Stimulated activated CD8-positive, alpha-beta memory T cell treated with anti-CD3 and anti-CD28 coated beads, Interleukin-7, amount 100 ng/mL, for 48 hours (primary cell): ENCODE data around the gene ASCC3.
"Not testable (repeated sequence)": the region's sequence is repeated elsewhere in the genome, so short reads cannot be mapped to it uniquely, and the experiment has no call there.

ENCODE experiments used
- DNase-seq, 2 donors: peaks; one replicate each; pipeline ENCODE4 v3.0.0-alpha.2; 2020; ENCODE audit warnings: low read depth in 1 of 2; ENCODE audit errors: extremely low read depth in 1 of 2

The ASCC3 gene

DNA sequence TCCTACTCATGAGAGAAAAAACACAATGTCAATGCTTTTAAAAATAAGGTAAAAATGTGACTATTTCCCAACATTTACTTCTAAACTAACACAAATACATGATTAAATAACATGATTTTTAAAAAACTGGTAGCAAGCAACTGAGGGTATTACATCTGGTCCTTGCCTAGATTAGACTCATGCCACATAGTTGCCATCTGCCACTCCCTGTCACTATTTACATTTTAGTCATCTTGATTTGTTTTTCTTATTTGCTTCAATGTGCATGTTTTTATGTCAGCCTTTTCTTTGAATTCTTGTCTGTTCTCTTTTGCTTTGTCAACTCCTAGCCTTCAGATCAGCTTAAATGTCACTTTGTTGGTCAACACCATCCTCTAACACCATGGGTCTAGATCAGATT is 209.4 kb downstream of the ASCC3 start:
- DNase-seq = no peak

DNA sequence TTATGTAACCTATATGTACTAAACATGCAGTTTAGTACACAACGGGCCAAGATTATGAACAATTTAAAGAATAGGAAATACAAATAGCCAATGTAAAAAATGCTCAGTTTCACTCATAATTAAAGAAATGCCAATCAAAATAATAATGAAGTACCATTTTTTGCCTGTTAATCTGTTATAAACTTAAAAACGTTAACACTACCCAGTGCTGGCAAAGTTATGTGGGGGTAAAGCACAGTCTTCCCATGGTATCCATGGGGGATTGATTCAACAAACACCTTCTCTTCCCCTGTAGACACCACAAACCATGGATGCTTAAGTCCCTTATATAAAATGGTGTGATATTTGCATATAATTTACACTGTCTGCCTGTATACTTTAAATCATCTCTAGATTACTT is 211.1 kb downstream of the ASCC3 start:
- DNase-seq = no peak

DNA sequence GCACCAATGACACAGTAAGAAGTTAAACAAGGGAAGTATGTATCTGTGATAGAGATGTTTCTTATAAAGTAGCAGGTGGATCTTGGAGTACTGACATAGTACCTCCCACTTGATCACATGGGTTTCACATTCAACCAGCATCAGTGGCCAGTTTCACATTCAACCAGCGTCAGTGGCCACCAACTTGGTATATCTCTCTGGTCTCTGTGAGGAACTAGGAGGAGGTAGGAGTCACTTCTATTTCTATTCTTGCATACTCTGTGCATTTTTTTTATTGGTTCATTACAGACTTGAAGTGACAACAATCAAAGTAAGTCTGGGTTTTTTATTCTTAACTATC is 216.1 kb downstream of the ASCC3 start:
- no peak for DNase-seq

DNA sequence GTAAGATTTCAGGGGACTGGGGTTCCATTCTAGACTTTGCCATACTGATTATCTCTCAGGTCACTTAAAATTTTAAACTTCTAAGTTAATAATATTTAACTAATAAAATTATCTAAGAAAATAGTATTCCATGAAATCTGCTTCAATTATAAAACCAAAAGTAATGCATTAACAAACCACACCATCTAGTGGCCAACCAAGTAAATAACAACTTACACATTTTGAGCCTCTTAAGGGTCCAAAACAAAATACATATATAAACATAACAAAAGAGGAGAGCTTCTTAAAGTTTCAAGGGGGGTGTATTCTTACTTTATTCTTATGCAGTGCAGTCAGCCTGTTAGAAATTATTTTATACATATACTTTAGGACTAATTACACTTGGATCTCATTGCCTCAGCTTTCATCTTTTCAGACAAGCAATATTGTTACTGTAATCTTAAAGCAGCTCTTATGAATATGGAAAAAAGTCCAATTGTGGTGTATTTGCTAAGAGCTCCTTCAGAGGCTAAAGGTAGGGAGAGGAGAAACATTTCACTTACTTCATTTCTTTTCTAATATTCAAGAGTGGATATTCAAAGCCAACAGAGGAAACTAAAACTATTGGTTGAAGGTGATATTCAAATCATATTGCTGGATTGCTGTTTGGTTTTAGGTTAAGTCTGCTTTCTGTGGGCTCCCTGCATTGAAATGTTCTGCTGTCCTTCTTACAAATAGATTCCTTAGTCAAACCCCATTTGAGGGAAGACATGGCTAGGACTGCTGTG is 216.7 kb downstream of the ASCC3 start:
- DNase-seq = no peak

DNA sequence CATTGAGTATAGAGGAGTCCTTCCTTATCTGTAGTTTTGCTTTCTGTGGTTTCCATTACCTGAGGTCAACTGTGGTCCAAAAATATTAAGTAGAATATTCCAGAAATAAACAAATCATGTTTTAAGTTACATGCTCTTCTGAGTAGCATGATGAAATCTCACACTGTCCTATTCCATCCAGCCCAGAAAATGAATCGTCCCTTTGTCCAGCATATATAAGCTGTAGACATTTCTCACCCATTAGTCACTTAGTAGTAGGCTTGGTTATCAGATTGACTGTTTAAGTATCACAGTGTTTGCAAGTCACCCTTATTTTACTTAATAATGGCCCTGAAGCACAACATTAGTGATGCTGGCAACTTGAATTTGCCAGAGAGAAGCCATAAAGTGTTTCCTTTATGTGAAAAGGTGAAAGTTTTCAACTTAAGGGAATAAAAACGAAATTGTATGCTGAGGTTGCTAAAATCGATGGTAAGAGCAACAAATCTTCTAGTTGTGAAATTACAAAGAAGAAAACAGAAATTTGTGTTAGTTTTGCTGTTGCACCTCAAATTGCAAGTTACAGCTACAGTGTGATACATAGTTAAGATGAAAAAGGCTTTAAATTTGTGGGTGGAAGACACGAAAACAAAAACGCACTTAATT is 217.8 kb downstream of the ASCC3 start:
- DNase-seq = no peak

DNA sequence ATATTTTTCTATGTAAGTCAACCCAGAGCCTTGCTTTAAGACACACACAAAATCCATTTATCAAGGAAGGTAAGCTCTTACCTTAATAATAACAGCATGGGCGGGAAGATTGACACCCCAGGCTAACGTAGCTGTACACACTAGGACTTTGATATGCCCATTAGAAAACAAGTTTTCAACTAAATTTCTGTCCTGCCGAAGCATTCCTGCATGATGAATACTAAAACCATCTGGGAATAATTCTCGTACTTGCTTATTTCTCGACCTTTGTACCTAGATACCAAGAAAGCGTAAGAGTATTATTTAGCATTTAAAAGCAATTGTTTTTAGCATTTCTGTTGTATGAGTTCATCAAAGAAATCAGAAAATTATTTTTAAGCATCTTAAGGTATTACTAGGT is 218.9 kb downstream of the ASCC3 start:
- no peak for DNase-seq

DNA sequence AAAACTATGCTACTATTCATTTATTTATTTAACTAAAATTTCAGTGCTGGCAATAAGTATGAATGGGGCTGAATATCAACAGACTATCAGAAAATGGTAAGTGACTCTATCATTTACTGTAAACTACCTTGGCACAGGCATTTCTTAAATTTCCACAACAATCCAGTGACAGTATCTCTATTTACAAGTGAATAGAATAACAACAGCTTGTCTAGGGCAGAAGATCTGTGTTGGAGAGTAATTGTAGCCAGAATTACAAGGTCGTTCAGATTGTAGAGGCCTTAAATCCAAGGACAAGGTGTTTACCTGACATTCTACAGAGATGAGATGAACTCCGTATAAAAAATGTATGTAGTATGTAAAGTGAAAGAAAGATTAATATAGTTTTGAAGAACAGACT is 222.6 kb downstream of the ASCC3 start:
- DNase-seq = no peak

DNA sequence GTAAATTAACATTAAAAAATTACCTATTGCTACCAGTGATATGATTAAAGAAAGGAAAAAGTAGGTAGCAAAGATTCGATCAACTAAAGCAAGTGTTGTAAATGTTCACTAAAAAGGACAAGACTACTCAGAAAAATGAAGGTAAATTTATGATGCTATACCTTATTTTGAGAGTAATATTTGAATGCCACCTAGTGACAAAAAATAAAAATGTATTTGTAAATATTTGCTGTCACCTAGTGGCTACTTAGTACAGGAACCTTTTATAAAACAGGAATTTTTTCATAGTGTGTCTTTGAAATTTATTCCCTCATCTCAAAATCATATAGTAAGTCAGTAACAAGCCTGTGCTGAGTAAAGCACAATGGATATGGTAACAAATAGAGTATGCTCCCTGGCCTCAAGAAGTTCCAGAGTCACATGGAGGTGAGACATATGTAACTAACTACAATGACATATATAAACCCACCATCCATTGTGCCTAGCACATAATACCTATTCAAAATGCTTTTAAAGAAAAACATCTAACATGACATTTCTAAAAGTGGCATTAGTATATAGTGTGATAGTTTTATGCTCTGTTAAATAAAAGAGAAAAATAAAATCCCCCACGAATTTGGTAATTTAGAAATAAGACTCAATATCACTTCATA is 223.3 kb downstream of the ASCC3 start:
- no peak for DNase-seq

DNA sequence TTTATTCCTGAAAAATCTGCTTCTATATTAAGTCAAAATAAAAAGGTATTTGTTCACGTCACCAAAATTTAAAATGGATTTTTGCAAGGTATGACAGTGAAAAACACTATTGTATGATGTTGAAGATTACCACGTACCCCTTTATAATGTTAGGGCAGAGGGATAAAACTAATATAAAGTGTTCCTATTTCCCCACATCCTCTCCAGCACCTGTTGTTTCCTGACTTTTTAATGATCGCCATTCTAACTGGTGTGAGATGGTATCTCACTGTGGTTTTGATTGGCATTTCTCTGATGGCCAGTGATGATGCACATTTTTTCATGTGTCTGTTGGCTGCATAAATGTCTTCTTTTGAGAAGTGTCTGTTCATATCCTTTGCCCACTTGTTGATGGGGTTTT is 240.0 kb downstream of the ASCC3 start:
- not testable (repeated sequence) for DNase-seq

DNA sequence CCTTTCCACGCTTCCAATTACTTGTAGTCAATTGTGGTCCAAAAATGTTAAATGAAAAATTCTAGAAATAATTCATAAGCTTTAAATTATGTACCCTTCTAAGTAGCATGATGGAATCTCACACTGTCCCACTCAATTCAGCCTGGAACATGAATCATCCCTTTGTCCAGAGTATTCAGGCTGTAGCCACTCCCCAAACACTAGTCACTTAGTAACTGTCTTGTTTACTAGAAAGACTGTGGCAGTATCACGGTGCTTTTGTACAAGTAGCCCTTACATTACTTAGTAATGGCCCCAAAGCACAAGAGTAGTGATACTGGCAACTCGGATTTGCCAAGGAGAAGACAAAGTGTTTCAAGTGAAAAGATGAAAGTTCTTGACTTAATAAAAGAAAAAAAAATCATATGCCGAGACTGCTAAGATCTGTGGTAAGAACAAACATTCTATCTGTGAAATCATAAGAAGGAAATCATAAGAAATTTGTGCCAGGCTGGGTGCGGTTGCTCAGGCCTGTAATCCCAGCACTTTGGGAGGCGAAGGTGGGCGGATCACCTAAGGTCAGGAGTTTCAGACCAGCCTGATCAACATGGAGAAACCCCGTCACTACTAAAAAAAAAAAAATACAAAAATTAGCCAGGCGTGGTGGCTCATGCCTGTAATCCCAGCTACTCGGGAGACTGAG is 247.9 kb downstream of the ASCC3 start:
- no peak for DNase-seq

DNA sequence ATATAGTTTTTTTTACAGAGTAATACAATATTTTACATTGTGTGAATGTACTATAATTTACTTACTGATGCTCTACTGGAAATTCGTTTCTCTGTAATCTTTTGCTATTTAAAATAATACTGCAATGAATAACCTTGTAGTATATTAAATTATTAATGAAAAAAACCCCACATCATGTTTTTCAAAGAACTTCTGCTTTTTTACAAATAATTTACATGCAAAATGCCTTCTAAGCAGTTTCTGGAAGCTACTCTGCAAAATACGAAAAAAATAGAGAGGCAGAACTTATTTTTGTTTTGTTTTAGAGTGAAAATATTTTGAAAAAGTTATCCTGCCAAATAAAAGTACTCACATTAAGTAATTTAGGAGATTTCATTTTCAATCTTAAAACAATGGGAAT is 250.6 kb downstream of the ASCC3 start:
- no peak for DNase-seq

DNA sequence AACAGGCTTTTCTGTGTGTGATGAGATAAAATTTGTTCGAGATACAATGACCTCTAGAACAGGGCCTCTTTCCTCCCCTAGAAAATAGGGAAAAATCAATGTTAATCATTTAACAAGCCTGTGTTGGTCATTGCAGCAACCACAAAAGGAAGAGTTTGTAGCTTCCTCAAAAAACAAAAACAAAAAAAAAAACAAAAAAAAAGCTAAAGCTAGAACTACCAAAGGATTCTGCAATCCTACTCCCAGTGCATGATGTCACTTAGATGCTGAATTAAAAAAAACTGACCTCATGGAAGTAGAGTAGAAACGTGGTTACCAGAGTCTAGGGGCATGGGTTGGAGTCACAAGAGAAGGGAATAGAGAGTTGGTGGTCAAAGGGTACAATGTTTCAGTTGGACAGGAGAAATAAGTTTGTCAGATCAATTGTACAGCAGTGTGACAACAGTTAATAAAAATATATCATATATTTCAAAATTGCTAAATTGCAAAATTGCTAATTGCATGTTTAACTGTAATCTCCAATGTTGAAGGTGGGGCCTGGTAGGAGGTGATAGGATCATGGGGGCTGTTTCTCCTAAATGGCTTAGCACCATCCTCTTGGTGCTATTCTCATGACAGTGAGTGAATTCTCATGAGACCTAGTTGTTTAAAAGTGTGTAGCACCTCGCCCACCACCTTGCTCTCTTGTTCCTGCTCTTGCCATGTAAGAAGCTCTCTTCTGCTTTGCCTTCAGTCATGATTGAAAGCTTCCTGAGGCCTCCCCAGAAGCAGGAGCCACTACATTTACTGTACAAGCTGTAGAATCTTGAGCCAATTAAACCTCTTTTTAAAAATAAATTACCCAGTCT is 253.0 kb downstream of the ASCC3 start:
- no peak for DNase-seq

DNA sequence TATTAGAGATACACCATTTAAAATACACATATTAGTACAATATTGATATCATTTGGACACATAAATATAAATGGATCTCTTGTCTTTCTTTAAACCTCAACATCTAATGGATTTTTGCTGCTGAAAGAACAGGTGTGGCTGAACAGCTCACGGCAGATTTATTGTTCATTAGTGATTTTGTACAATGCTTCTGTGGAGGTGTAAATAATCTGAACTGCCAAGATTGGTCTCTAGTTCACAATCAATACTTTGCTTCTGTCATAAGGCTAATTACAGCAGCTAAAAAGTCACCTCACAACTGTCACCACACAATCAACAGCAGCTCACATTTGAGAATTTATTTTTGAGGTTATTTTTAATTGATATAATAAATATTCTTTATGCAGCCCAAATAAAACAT is 254.4 kb downstream of the ASCC3 start:
- no peak for DNase-seq

DNA sequence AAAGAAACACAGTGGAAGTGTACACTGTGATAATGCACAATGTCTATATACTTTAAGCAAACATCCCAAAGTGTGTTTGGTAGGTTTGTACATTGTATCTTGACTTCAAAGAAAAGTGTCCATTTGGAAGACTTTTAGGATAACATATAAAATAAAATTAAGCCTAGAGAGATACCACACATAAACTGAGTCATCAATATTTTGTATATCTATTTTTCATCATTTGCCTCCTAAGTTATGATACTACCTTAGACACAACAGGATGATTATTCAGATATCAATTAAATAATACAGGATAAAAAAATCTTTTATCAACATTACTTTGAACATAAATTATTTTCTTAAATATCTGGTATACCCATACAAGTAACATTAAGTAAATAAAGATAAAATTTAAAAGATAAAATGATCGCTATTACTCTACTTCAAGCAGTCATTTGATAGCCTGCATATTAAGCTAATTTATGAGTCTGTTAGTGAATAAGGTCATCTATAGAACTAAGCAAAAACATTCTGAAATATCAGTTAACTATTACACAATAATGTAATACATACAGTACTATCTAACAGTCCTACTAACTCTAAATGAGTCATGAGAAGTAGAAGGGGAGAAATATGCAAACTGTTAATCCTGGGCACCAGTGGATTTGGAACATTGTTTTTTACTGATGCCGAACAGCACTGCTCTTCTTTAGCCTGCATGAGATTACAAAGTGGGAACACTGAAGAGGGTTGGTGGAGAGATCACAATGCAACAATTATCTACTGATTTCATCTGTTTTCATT is 258.0 kb downstream of the ASCC3 start:
- DNase-seq = no peak

DNA sequence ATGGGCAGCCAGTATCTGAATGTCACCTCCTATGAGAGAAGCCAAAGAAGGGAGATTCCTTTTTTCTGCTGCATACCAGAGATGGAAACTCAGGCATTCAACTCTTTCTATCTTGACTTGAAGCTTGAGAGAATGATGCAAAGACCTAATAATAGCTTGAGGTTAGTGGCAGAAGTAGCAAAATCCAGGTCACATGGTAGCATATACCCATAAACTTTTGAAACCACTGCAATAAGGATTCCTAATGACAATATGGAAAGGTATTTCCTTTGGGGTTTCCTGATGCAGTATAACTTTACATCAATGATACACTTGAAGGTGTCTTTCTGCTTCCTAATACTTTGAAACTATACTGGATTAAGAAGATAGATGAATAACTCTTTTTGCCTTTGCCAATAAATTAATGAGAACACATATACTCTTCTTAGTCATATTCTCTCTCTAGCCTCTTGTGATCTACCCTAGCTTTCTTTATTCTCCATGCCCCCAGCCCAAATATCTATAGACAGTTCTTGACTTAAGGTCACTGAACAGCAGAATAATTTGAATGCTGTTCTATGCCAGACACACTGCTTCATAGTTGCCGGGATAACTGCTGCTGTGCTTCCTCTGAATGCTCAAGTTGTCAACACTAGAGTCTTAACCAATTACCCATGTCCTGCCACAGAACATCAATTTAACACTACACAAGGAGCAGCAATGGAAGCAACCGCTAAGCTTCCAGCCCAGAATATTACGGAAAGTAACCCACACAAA is 260.9 kb downstream of the ASCC3 start:
- no peak for DNase-seq

DNA sequence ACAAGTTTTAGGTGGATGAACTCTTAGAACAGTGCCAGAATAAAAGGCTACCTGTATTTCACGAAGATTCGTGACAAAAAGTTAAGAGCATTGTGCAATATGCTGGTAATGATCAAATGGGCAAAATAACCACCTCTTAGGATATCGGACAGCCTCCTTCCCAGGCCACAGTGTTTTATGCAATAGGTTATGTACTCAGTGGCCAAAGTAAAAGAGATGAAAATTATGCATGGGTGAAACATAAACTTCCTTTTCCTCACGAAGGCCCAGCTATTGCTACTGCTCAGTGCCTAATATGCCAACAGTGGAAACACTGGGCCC is 262.8 kb downstream of the ASCC3 start:
- DNase-seq = no peak

DNA sequence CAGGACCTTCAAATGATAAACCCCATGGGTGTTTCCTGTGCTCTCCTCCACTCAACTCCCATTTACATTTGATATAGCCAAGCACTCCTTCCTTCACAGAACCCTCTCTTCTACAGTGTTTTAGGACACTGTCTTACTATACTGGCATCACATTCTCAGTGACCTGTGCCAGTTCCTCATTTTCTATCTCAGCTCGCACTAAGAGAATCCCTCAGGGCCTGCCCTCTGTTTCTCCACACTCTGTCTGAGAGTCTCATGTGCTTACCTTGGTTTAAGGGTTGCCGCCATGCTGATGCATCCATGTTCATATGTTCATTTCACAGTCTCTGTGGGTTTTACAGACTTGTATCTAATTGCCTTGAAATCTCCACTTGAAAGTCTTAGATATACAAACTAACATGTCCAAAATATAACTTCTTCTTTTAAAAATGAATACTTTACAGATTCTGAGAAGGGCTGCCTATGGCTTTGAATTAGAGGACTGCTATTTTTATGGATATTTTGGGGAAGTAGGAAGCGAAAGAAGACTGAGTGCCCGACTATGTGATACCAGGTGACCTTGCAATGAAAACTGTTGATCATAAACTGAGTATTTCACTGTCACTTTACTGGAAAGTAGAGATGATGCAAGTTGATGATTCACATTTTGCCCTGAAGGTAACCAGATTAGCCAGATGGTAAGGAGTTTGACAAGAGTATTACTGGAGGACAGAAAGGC is 263.3 kb downstream of the ASCC3 start:
- no peak for DNase-seq

DNA sequence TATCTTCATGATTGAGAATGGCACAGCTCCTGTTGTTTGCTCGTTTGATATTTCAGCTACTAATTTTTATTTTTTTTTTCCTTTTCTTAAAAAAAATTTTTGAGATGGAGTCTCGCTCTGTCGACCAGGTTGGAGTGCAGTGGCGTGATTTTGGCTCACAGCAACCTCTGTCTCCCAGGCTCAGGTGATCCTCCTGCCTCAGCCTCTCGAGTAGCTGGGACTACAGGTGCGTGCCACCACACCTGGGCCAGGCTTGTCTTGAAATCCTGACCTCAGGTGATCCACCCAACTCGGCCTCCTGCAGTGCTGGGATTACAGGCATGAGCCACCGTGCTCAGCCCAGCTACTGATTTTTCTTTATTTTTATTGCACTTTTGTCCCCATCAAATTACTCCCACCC is 266.2 kb downstream of the ASCC3 start:
- no peak for DNase-seq

DNA sequence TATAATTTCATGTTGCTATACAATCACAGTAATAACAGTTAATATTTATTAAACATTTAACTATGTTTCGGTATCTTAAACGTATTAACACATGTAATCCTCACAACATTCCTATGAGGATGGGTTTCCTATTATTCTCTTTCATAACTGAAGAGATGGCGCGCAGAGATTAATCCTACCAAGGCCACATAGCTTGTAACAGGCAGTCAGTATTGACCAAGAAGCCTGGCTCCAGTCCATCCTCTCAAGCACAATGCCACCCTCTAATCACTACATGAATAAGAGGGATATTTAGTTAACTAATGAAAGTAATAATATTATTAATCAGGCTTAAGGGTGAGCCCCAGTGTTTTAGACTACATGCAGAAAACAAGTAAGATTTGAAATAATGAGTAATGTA is 266.7 kb downstream of the ASCC3 start:
- no peak for DNase-seq
